ENCODE results near the gene GRM7.

Gene GRM7

GRCh38 chr3:7146529-7146928 lies 285.6 kb downstream of the GRM7 start:
- no peaks in the 10 kb centered on the region for H3K36me3 ChIP-seq (ENCODE audit: control insufficient read depth in 2 of 2, insufficient read depth in 1 of 2, low read length in 2 of 2)
- H3K9me3 ChIP-seq (ENCODE audit: control insufficient read depth, insufficient read depth, low read depth, low read length): no peaks in the 10 kb centered on the region
- TF ChIP-seq ZNF521 (tag by site-specific recombination; IDR thresholded peaks at IDR 0.05): no peak
- no peak for TF ChIP-seq ZNF624 (tag by site-specific recombination; IDR thresholded peaks at IDR 0.05)
- ChIA-PET CTCF (no interaction called here), POLR2A (no interaction called here)
- H3K27ac ChIP-seq (ENCODE audit: extremely low read depth, low read depth, low read length): no peak overlapping the region
- no peaks in the 10 kb centered on the region for H3K4me1 ChIP-seq (ENCODE audit: control insufficient read depth, insufficient read depth, low read length)
- H3K4me3 ChIP-seq (ENCODE audit: low read depth, low read length): no peak overlapping the region

- H3K27ac ChIP-seq (ENCODE audit: extremely low read depth, low read depth, low read length): no peak overlapping the region
- no peak for TF ChIP-seq KLF10 (tag by site-specific recombination; IDR thresholded peaks at IDR 0.05)
- no peak for TF ChIP-seq KLF7 (tag by site-specific recombination; IDR thresholded peaks at IDR 0.05; ENCODE audit: borderline replicate concordance)
- TF ChIP-seq ZNF624 (tag by site-specific recombination; IDR thresholded peaks at IDR 0.05): no peak
- TF ChIP-seq ZNF692 (tag by site-specific recombination; IDR thresholded peaks at IDR 0.05): no peak
- no peak for TF ChIP-seq ZNF514 (tag by site-specific recombination; IDR thresholded peaks at IDR 0.05)
- no peak for TF ChIP-seq ZNF707 (tag by site-specific recombination; IDR thresholded peaks at IDR 0.05)
- TF ChIP-seq ZNF184 (tag by site-specific recombination; IDR thresholded peaks at IDR 0.05): no peak
- no peak for TF ChIP-seq ZSCAN30 (tag by site-specific recombination; IDR thresholded peaks at IDR 0.05)
- no peak for TF ChIP-seq FEZF1 (tag by site-specific recombination; IDR thresholded peaks at IDR 0.05)
- TF ChIP-seq IKZF3 (tag by site-specific recombination; IDR thresholded peaks at IDR 0.05): no peak
- TF ChIP-seq MYNN (tag by site-specific recombination; IDR thresholded peaks at IDR 0.05; ENCODE audit: borderline replicate concordance): no peak
- no peak for TF ChIP-seq ZNF362 (tag by site-specific recombination; IDR thresholded peaks at IDR 0.05)
- no peak for TF ChIP-seq ZNF660 (tag by site-specific recombination; IDR thresholded peaks at IDR 0.05)
- TF ChIP-seq ZNF837 (tag by site-specific recombination; IDR thresholded peaks at IDR 0.05): no peak
- no peak for TF ChIP-seq ELK4 (IDR thresholded peaks at IDR 0.05; ENCODE audit: borderline replicate concordance, low read depth, low read length)
- no peak for TF ChIP-seq ZBTB48 (tag by site-specific recombination; IDR thresholded peaks at IDR 0.05)
- TF ChIP-seq KLF1 (tag by site-specific recombination; IDR thresholded peaks at IDR 0.05): no peak
- no peak for TF ChIP-seq PRDM1 (tag by site-specific recombination; IDR thresholded peaks at IDR 0.05)
- TF ChIP-seq ZNF16 (tag by site-specific recombination; IDR thresholded peaks at IDR 0.05; ENCODE audit: low read depth): no peak
- ChIA-PET POLR2A (no interaction called here), CTCF (no interaction called here)
- no peaks in the 10 kb centered on the region for H3K36me3 ChIP-seq (ENCODE audit: control insufficient read depth in 2 of 2, insufficient read depth in 1 of 2, low read length in 2 of 2)
- no peaks in the 10 kb centered on the region for H3K4me1 ChIP-seq (ENCODE audit: control insufficient read depth, insufficient read depth, low read length)
- H3K9me3 ChIP-seq (ENCODE audit: control insufficient read depth, insufficient read depth, low read depth, low read length): no peaks in the 10 kb centered on the region
- H3K4me3 ChIP-seq (ENCODE audit: low read depth, low read length): no peak overlapping the region
Observed at GRCh38 chr3:7158516-7158915, 297.6 kb downstream of the GRM7 start.

GRCh38 chr3:7160689-7161088 lies 299.8 kb downstream of the GRM7 start:
- POLR2A ChIA-PET: no interaction called here
- H3K36me3 ChIP-seq (ENCODE audit: control insufficient read depth in 2 of 2, insufficient read depth in 1 of 2, low read length in 2 of 2): no peaks in the 10 kb centered on the region
- H3K4me1 ChIP-seq (ENCODE audit: control insufficient read depth, insufficient read depth, low read length): no peaks in the 10 kb centered on the region
- CTCF ChIA-PET: no interaction called here
- no peak for TF ChIP-seq ZNF138 (tag by site-specific recombination; IDR thresholded peaks at IDR 0.05; ENCODE audit: borderline replicate concordance)
- TF ChIP-seq ZBTB1 (tag by site-specific recombination; IDR thresholded peaks at IDR 0.05): no peak
- no peaks in the 10 kb centered on the region for H3K9me3 ChIP-seq (ENCODE audit: control insufficient read depth, insufficient read depth, low read depth, low read length)
- no peak overlapping the region for H3K4me3 ChIP-seq (ENCODE audit: low read depth, low read length)
- no peak overlapping the region for H3K27ac ChIP-seq (ENCODE audit: extremely low read depth, low read depth, low read length)
